ENCODE data around the gene CLIP3. TPM values are rescaled to one million over a fixed set of nuclear protein-coding genes. Genes with fewer than 3 reads are reported as not detected.

Gene CLIP3
- total RNA-seq, 6 donors from 2014 or later = 3.0 to 13.0 (median 6.4) TPM

- no peak for DNase-seq
- Histone ChIP-seq H3K27me3 (no peaks in the 10 kb centered on the region), H3K36me3 (peaks cover 0 to 9% (median 4%) of the 10 kb centered on the region in 4 donors), H3K4me3 (no peak overlapping the region), H3K9me3 (no peaks in the 10 kb centered on the region), H3K4me1 (peaks cover 22 to 35% (median 24%) of the 10 kb centered on the region in 4 donors), H3K27ac (no peak overlapping the region)
- no peak for ATAC-seq (ENCODE audit: low FRiP score in 2 of 2)
- TF ChIP-seq POLR2A (IDR thresholded peaks at IDR 0.05) = no peak
- 88 to 89% methylated on average over 8 of the region's 8 CpGs for WGBS, 2 donors
These were observed 39.5 kb downstream of the CLIP3 start for GRCh38 chr19:35992907-35993765.

GRCh38 chr19:35991731-35992450 lies 40.8 kb downstream of the CLIP3 start:
- DNase-seq = no peak
- 83 to 87% methylated on average over 7 of the region's 7 CpGs for WGBS, 2 donors
- H3K4me1 ChIP-seq = peaks cover 25 to 34% (median 27%) of the 10 kb centered on the region in 4 donors

GRCh38 chr19:35990771-35991730 lies 41.6 kb downstream of the CLIP3 start:
- no peak for TF ChIP-seq CTCF (IDR thresholded peaks at IDR 0.05)
- no peak for TF ChIP-seq POLR2A (IDR thresholded peaks at IDR 0.05)
- no peak for TF ChIP-seq POLR2AphosphoS5 (IDR thresholded peaks at IDR 0.05)
- TF ChIP-seq EP300 (IDR thresholded peaks at IDR 0.05) = no peak
- peaks cover 20 to 31% (median 22%) of the 10 kb centered on the region in 4 donors for H3K4me1 ChIP-seq
- WGBS, 2 donors = 79 to 84% methylated on average over 10 of the region's 10 CpGs
- ATAC-seq (ENCODE audit: low FRiP score in 2 of 2) (no peak), DNase-seq (no peak)
- H3K36me3 ChIP-seq = no peaks in the 10 kb centered on the region
- H3K27ac ChIP-seq = no peak overlapping the region
- H3K4me3 ChIP-seq = no peak overlapping the region
- H3K27me3 ChIP-seq = peaks cover 0 to 12% (median 0%) of the 10 kb centered on the region in 4 donors
- no peaks in the 10 kb centered on the region for H3K9me3 ChIP-seq

More at GRCh38 chr19:35991731-35992450, 40.8 kb downstream of the CLIP3 start:
- peaks cover 0 to 4% (median 0%) of the 10 kb centered on the region in 4 donors for H3K27me3 ChIP-seq
- no peaks in the 10 kb centered on the region for H3K36me3 ChIP-seq
- no peak for ATAC-seq (ENCODE audit: low FRiP score in 2 of 2)
- no peaks in the 10 kb centered on the region for H3K9me3 ChIP-seq
- TF ChIP-seq POLR2A (IDR thresholded peaks at IDR 0.05) (no peak), CTCF (IDR thresholded peaks at IDR 0.05) (no peak), POLR2AphosphoS5 (IDR thresholded peaks at IDR 0.05) (no peak), EP300 (IDR thresholded peaks at IDR 0.05) (no peak)
- H3K4me3 ChIP-seq = no peak overlapping the region
- no peak overlapping the region for H3K27ac ChIP-seq

GRCh38 chr19:35990156-35990555 lies 42.5 kb downstream of the CLIP3 start:
- WGBS, 2 donors = 88 to 89% methylated on average over 4 of the region's 4 CpGs
- peaks cover 0 to 12% (median 0%) of the 10 kb centered on the region in 4 donors for H3K27me3 ChIP-seq
- DNase-seq (no peak), ATAC-seq (ENCODE audit: low FRiP score in 2 of 2) (no peak)
- no peak for TF ChIP-seq POLR2A (IDR thresholded peaks at IDR 0.05)
- no peak for TF ChIP-seq CTCF (IDR thresholded peaks at IDR 0.05)
- no peak for TF ChIP-seq POLR2AphosphoS5 (IDR thresholded peaks at IDR 0.05)
- no peak for TF ChIP-seq EP300 (IDR thresholded peaks at IDR 0.05)
- peaks cover 15 to 23% (median 16%) of the 10 kb centered on the region in 4 donors for H3K4me1 ChIP-seq
- H3K9me3 ChIP-seq = no peaks in the 10 kb centered on the region
- H3K36me3 ChIP-seq = no peaks in the 10 kb centered on the region
- H3K4me3 ChIP-seq = no peak overlapping the region
- no peak overlapping the region for H3K27ac ChIP-seq

Measured in upper lobe of left lung (tissue), 6 donors.